ENCODE measurements around the gene CCDC142. TPM values are rescaled to one million over a fixed set of nuclear protein-coding genes. Genes with fewer than 3 reads are reported as not detected.

Gene CCDC142
- total and polyA plus RNA-seq, 8 donors: 3.2 to 78.2 (median 21.2) TPM

DNA sequence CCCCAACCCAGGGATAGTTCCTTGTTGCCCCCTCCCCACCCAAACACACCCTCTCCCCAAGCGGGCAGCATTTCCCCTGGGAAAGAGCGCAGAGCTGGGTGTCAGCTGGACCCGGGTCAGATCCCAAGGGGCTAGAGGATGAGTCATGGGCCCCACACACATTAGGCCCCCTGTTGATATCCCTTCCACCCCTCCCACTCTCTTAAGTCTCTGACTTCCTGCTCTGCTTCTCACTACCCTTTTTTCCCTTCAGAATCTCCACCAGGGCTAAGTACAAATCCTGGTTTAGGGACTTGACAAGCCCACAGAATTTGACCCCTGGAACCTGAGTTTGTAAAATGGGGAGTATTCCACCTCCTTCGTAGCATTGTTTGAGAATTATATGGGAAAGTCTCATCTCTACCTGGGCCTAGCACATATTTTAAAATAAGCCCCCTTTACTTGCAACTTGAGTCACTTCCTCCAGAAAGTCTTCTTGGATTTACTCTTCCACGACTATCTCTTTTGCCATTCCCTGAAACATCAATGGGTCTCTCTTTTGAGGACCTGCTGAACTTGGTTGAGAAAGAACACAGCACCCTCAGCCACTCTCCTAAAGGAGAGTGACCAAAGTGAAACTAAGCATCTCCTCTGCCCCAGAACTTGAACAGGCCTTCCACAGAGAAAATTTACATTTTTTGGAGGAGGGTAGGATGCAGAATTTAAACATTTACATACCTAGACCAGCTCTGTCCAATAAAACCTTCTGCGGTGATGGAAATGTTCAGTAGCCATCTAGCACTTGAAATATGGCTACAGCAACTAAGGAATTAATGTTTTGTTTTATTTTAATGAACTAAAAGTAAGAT is 45.7 kb downstream of the CCDC142 start:
- intact Hi-C loops (cut with DNase I; ENCODE audit: low total_unique reads): no loop called here
- Histone ChIP-seq H3K27me3 (peaks cover 0 to 24% (median 7%) of the 10 kb centered on the region in 3 donors), H3K36me3 (peaks cover 0 to 7% (median 6%) of the 10 kb centered on the region in 4 donors), H3K4me1 (peaks cover 22 to 57% (median 42%) of the 10 kb centered on the region in 4 donors), H3K9me3 (no peaks in the 10 kb centered on the region), H3K4me3 (no peak overlapping the region), H3K27ac (peak overlapping the region in 1 of 5 donors; percentile 13)
- TF ChIP-seq EP300 (IDR thresholded peaks at IDR 0.05) (no peak), POLR2A (IDR thresholded peaks at IDR 0.05) (no peak), POLR2AphosphoS5 (IDR thresholded peaks at IDR 0.05) (no peak)
- TF ChIP-seq, protein P1, sequence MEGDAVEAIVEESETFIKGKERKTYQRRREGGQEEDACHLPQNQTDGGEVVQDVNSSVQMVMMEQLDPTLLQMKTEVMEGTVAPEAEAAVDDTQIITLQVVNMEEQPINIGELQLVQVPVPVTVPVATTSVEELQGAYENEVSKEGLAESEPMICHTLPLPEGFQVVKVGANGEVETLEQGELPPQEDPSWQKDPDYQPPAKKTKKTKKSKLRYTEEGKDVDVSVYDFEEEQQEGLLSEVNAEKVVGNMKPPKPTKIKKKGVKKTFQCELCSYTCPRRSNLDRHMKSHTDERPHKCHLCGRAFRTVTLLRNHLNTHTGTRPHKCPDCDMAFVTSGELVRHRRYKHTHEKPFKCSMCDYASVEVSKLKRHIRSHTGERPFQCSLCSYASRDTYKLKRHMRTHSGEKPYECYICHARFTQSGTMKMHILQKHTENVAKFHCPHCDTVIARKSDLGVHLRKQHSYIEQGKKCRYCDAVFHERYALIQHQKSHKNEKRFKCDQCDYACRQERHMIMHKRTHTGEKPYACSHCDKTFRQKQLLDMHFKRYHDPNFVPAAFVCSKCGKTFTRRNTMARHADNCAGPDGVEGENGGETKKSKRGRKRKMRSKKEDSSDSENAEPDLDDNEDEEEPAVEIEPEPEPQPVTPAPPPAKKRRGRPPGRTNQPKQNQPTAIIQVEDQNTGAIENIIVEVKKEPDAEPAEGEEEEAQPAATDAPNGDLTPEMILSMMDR (IDR thresholded peaks at IDR 0.05): no peak
- 66 to 78% (median 74%) methylated on average over 6 of the region's 6 CpGs for WGBS, 5 donors
- DNase-seq: no peak

DNA sequence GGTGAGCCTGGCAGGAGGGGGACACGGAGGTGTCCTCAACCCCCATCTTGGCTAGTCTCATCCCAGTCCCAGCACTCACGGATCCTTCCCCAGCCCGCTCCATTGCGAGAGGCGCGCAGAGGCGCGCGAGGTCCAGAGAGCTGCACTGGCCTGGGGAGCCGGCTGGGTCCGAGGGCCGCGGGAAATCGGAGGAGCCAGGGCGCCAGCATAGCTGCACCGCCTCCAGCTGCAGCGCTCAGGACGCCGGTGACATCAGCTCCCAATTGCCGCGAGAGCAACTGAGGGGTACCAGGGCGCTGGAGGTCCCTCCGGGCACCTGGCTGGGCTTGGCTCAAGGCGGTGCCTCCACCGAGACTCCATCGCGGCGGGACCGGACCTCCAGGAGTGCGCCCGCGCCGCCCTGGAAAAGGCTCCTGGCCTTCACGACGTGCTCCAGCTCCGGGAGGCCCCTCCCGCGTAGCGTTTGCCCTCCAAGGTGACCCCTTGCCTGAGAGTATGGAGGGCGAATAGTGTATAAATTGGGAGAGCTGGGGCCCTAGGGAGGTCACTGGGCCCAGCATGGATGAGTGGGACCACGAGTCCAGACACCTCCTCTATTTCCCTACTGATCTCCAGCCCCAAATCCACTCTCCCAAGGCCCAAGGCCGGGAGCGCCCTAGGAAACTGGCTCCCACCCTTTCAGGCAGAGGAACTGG is 46.5 kb downstream of the CCDC142 start:
- peaks cover 0 to 16% (median 5%) of the 10 kb centered on the region in 3 donors for H3K27me3 ChIP-seq
- H3K27ac ChIP-seq: peak overlapping the region in 1 of 5 donors; percentile 13
- 74 to 88% (median 81%) methylated on average over 17 to 43 of the region's 43 CpGs for WGBS, 5 donors
- H3K4me3 ChIP-seq: no peak overlapping the region
- peaks cover 20 to 49% (median 33%) of the 10 kb centered on the region in 4 donors for H3K4me1 ChIP-seq
- intact Hi-C loops (cut with DNase I; ENCODE audit: low total_unique reads): no loop called here
- DNase-seq: no peak
- peaks cover 0 to 15% (median 15%) of the 10 kb centered on the region in 4 donors for H3K36me3 ChIP-seq
- H3K9me3 ChIP-seq: no peaks in the 10 kb centered on the region
- TF ChIP-seq POLR2A (IDR thresholded peaks at IDR 0.05) (no peak), EP300 (IDR thresholded peaks at IDR 0.05) (no peak), POLR2AphosphoS5 (IDR thresholded peaks at IDR 0.05) (no peak)
- TF ChIP-seq, protein P1 (IDR thresholded peaks at IDR 0.05): no peak

DNA sequence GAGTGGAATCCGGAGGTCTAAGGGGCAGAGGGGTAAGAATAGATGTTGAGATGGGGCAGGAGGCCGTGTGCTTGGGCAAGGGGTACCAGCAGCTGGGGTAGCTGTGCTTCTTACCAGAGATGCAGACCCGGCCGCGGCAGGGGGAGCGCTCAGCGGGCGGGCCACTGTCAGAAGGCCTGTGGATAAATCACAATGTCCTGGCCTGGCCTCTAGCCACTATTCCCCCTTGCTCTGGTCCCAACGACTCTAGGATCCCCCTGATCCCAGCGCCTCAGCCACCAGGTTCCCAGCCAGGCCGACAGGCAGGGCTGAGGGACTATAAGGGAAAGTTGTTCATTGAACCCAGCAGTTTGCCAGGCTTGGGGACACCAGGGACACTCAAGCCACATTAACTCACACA is 52.3 kb downstream of the CCDC142 start:
- Histone ChIP-seq H3K36me3 (peaks cover 31 to 73% (median 71%) of the 10 kb centered on the region in 4 donors), H3K4me1 (no peaks in the 10 kb centered on the region), H3K27ac (no peak overlapping the region), H3K9me3 (no peaks in the 10 kb centered on the region), H3K4me3 (no peak overlapping the region), H3K27me3 (no peaks in the 10 kb centered on the region)
- 80 to 90% (median 83%) methylated on average over 11 of the region's 11 CpGs for WGBS, 5 donors
- intact Hi-C loops (cut with DNase I; ENCODE audit: low total_unique reads): no loop called here
- no peak for TF ChIP-seq EP300 (IDR thresholded peaks at IDR 0.05)
- TF ChIP-seq, protein P1 (IDR thresholded peaks at IDR 0.05): no peak
- no peak for TF ChIP-seq POLR2AphosphoS5 (IDR thresholded peaks at IDR 0.05)
- no peak for TF ChIP-seq POLR2A (IDR thresholded peaks at IDR 0.05)
- DNase-seq: no peak

Data from stomach (tissue), 9 donors.